PFSK-1 (cell line): Measurements from ENCODE around the gene MTFR1L.
A peak's percentile ranks its signal among the peaks of the same experiment; 100 is the strongest.

Source experiments
- FOXP2 ChIP-seq: optimal IDR thresholded peaks from 2 replicates; pipeline ENCODE3; 2011; ENCODE audit warnings: borderline replicate concordance, control low read depth, inconsistent platforms; ENCODE audit not compliant: insufficient read depth; ENCODE audit errors: extremely low read length, extremely low read depth
- POLR2AphosphoS5 ChIP-seq: IDR thresholded peaks from 2 replicates; pipeline ENCODE4 v1.6.1; 2012; ENCODE audit warnings: low read depth, mild to moderate bottlenecking, control low read depth, low read length, moderate library complexity
- SIN3A ChIP-seq: IDR thresholded peaks from 2 replicates; pipeline ENCODE4 v1.6.1; 2012; ENCODE audit warnings: mild to moderate bottlenecking, low read length, moderate library complexity, borderline replicate concordance; ENCODE audit not compliant: insufficient read depth
- TAF1 ChIP-seq: IDR thresholded peaks from 2 replicates; pipeline ENCODE4 v1.6.1; 2012; ENCODE audit warnings: low read length, control low read depth, borderline replicate concordance; ENCODE audit not compliant: insufficient read depth
- TF ChIP-seq, protein P1 (sequence below), 2 experiments: IDR thresholded peaks; 2 replicates each; pipeline versions ENCODE4 v1.6.1 to v1.8.0; 2011 to 2012; ENCODE audit warnings: low read depth in 2 of 2, low read length in 2 of 2, control low read depth in 1 of 2, inconsistent platforms in 1 of 2, mild to moderate bottlenecking in 1 of 2, moderate library complexity in 1 of 2; ENCODE audit not compliant: insufficient read depth in 1 of 2

Gene MTFR1L

GRCh38 chr1:25854554-25854953 is 34.8 kb downstream of the MTFR1L start:
- TF ChIP-seq POLR2AphosphoS5, result no peak

GRCh38 chr1:25856856-25857255 is 37.1 kb downstream of the MTFR1L start:
- TF ChIP-seq POLR2AphosphoS5 (no peak), TAF1 (no peak), FOXP2 (no peak)
- TF ChIP-seq, protein P1, sequence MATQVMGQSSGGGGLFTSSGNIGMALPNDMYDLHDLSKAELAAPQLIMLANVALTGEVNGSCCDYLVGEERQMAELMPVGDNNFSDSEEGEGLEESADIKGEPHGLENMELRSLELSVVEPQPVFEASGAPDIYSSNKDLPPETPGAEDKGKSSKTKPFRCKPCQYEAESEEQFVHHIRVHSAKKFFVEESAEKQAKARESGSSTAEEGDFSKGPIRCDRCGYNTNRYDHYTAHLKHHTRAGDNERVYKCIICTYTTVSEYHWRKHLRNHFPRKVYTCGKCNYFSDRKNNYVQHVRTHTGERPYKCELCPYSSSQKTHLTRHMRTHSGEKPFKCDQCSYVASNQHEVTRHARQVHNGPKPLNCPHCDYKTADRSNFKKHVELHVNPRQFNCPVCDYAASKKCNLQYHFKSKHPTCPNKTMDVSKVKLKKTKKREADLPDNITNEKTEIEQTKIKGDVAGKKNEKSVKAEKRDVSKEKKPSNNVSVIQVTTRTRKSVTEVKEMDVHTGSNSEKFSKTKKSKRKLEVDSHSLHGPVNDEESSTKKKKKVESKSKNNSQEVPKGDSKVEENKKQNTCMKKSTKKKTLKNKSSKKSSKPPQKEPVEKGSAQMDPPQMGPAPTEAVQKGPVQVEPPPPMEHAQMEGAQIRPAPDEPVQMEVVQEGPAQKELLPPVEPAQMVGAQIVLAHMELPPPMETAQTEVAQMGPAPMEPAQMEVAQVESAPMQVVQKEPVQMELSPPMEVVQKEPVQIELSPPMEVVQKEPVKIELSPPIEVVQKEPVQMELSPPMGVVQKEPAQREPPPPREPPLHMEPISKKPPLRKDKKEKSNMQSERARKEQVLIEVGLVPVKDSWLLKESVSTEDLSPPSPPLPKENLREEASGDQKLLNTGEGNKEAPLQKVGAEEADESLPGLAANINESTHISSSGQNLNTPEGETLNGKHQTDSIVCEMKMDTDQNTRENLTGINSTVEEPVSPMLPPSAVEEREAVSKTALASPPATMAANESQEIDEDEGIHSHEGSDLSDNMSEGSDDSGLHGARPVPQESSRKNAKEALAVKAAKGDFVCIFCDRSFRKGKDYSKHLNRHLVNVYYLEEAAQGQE (IDR thresholded peaks at IDR 0.05; ENCODE audit: insufficient read depth in 1 of 2, low read depth in 2 of 2, low read length in 2 of 2), result no peak

DNA sequence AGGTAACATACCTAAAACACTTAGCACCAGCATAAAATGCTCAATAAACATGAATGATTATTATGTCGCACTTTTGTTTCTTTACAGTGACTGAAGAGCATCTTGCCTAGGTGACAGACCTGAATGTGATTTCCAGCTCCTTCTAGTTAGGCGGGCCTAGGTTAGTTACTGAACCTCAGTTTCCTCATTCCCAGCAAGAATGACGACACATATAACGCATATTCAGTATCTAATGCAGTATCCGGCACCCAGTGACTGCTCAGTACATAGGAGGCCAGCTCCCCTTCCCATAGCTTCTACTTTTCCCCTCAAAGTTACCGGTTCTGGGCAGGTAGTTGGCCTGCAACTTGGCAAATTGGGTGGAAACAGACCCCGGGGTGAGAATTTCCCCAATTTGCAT is 38.7 kb downstream of the MTFR1L start:
- TF ChIP-seq TAF1 (no peak), FOXP2 (no peak), SIN3A (no peak), POLR2AphosphoS5 (no peak)
- TF ChIP-seq, protein P1 (IDR thresholded peaks at IDR 0.05; ENCODE audit: insufficient read depth in 1 of 2, low read depth in 2 of 2, low read length in 2 of 2), result no peak

DNA sequence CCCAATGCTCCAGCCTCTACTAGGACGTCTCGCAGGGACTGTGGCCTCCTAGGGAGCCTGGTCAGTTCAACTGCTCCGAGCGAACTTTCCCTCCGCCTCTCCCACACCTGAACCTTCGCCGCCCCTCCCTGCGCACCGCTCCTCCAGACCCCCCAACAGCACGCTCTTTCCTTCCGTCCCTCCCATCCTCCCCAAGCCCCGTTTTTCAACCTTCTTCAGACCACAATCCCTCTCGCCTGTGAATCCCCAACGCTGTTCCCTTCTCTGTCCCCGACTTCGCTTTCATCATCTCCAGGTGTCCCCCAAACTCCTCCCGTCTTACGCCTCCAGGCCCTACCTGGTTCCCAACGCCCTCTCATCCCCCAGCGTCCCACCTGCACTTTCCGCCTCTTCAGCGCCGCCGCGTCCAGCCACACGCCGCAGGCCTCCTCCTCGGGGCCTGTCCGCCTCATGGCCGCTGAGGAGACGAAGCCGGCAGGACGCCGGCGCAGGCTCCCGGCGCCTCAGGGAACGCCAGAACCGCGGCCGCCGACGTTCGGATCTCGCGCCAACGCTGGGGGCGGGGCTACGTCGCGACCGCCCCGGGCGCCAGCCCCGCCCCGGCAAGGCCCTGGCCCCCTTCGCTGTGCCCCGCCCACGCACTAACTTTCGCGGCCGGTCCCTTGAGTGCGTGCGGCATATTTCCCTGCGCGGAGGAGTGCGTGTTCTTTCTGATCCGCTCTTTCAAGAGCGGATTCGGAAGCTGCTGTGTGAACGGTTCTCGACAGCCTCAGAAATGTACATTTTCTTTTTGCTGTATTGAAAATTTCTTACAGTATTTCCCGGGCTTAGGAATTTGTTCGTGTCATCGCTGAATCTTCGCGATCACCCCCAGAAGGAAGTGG is 39.4 kb downstream of the MTFR1L start, which contains the start of gene AUNIP:
TSS of gene AUNIP (minus strand) at position 552 of the 884 bp plus-strand sequence. CDS start at position 452, 100 bp downstream.
- TF ChIP-seq, protein P1 (IDR thresholded peaks at IDR 0.05; ENCODE audit: insufficient read depth in 1 of 2, low read depth in 2 of 2, low read length in 2 of 2), result no peak
- TF ChIP-seq SIN3A (no peak; the same call in 1 of the 2 replicates), TAF1 (peak; percentile 73; the same call in 1 of the 2 replicates), POLR2AphosphoS5 (peak; percentile 90), FOXP2 (peak; percentile 36)

- TF ChIP-seq SIN3A, result no peak
- TF ChIP-seq POLR2AphosphoS5, result no peak
- TF ChIP-seq FOXP2, result no peak
- TF ChIP-seq TAF1, result no peak
- TF ChIP-seq, protein P1 (IDR thresholded peaks at IDR 0.05; ENCODE audit: insufficient read depth in 1 of 2, low read depth in 2 of 2, low read length in 2 of 2), result no peak
Measured at GRCh38 chr1:25861316-25862286, 41.8 kb downstream of the MTFR1L start.
